Measurements from ENCODE around the gene GASK1A.
A peak's percentile ranks its signal among the peaks of the same experiment; 100 is the strongest.

The GASK1A gene

DNA sequence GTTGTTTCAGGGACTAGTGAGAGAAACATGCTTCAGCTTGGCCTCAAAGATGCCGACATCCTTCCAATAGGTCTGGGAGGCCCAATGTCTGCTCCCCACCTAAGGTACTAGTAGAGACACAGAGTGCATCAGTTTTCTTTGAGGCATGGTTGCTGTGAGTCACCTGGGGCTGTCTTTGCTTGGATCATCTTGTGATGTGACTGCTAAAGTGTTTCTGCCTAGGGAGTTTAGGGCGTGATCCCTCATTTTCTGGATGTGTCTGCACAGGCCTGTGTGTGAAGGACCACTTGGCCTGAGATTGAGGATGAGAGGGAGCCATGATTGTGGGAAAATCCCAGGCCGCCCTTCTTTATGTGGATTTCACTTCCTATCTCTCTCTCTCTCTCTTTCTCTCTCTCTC is 4.8 kb downstream of the GASK1A start:
- no peak for DNase-seq

DNA sequence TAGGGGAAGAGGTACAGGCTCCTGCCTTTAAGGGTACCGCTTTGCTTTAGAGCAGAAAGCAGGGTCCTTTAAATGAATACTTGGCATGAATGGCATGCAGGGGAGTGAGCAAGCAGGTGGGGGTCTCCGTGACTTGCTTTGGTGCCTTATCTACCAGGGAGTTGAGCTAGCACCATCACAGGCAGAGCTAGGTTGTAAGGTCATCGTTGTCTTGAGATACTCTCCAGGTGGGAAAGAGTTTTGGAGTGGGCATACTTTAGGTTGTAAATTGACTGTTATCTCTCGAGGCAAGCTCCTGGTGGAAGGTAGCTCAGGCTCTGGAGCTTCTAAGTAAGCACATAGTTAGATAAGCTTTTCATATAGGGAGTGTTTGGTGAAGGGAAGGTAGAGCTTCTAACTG is 5.6 kb downstream of the GASK1A start:
- no peak for DNase-seq

- DNase-seq: no peak
Observed at GRCh38 chr3:42988097-42988496, 9.0 kb downstream of the GASK1A start.

- no peak for DNase-seq
Observed at GRCh38 chr3:42988566-42988965, 9.5 kb downstream of the GASK1A start.

DNA sequence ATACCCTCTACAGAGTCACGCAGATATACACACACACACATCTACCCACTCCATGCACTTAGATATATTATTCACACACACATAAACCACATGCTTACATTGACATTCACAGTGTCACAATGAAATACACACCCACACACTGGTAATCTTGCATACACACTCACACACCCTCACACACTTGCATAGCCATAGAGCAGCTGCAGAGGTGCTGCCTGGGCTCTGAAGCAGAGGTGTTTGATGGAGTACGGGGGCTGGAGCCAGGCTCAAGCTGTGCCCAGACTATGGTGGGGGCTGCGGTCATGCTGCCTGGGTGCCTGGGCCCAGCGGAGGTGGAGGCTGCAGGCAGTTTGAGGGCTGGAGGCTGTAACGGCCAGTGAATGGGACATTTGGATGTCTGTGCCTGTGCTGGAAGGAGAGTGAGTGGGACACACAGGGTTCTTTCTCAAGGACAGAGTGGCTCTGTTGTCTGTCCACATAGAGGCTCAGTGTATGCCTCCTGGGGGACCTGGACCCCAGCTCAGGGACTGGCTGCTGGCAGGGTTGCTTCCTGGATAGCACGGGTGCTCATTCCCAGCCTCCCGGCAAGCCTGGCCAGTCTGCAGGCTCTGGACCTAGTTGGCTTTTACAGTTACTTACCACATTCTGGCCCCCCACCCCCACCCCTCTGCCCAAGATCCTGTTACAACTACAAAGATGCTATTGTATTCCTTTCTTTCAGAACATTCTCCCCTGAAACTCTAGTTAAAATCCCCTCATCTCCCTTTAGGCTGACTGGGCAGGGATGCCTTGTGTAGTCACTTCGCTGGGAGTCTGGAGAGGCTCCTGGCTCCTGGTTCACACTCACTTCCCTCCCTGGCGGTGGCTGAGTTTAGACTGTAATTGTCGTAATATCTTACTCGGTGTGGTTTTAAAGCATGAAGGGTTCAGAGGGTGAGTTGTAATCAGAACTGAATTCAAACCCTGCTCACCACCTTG is 12.5 kb downstream of the GASK1A start:
- DNase-seq: no peak

- no peak for DNase-seq
Observed at GRCh38 chr3:42994595-42994994, 15.5 kb downstream of the GASK1A start.

- DNase-seq: no peak
Observed at GRCh38 chr3:42996021-42996420, 16.9 kb downstream of the GASK1A start.

- no peak for DNase-seq
Observed at GRCh38 chr3:42996633-42997075, 17.5 kb downstream of the GASK1A start.

DNA sequence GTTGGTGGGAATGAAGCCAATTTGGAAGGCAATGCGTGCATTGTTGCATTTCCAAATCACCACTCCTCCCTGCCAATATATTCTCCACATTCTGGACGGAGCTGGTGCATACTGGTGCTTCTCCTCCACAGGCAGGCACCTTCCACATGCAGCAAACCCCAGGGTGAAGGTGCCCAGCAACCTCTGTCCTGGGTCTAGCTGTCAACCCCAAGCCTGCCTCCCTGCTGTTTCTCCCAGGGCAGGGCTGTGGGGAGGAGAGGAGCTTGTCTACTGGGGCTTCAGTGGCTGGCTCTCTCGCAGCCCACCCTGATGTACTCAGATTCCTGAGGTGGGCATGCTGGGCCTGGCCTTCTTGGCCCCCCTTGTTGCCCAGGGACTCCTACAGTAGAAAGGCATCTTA is 20.1 kb downstream of the GASK1A start:
- no peak for DNase-seq

DNA sequence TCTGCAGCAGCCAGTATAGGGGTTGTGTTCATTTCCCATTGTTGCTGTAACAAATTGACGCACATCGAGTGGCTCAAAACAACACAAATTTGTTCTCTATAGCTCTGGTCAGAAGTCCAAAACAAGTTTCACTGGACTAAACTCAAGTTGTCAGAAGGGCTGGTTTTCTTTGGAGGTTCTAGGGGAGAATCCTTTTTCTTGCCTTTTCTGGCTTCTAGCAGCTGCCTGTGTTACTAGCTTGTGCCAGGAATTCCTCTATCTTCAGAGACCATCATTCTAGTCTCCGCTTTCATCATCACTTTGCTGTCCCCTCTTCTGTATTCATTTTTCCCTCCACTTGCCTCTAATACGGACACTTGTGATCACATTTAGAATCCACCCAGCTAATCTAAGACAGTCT is 20.5 kb downstream of the GASK1A start:
- DNase-seq: no peak

- DNase-seq: no peak
Observed at GRCh38 chr3:43000387-43000786, 21.3 kb downstream of the GASK1A start.

DNA sequence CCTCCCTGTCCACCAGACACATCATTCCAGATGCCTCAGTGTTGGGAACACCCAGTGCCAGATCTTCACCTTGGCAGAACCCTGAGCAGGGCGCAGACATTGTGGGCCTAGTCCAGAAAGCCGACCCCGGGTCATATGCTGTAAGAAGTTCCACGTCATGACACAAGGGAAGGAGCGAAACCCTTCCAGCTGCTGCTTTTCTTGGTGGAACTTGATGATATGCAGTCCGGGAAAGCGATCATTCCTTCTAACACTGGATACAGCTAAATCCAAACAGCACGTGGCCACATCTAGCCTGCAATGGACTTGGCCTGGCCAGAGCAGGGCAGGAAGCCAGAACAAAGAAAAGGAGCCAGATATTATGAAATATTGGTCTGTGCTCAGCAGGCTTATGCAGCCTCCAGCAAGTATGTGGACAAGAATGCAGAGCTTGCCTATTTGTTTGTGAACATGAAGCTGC is 22.0 kb downstream of the GASK1A start:
- no peak for DNase-seq

DNA sequence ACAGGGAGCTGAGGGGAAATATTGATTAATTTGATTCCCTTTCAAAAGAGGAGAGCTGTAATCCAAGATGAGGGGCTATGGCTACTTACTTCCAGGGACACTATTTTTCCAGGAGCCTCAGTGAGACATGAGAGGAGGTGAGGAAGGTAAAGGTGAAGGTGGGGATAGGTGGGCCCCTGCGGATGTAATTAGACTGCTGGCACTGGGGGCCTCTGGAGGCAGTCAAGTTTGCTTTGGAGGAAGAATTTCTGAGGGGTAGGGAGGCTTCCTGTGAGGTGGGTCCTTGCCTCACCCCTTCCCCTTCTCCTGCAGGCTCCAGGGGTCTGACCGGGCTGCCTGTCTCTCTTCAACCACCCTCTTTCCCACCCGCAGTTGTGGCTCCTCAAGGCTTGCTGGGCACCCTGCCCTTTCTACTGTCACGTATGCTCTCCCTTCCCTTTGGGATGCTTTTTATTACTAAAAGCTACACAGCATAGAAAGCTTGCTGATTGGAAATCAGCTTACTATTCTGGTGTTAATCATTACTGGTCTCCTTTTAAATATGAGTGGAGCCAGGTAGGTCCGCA is 22.5 kb downstream of the GASK1A start:
- DNase-seq: no peak

DNA sequence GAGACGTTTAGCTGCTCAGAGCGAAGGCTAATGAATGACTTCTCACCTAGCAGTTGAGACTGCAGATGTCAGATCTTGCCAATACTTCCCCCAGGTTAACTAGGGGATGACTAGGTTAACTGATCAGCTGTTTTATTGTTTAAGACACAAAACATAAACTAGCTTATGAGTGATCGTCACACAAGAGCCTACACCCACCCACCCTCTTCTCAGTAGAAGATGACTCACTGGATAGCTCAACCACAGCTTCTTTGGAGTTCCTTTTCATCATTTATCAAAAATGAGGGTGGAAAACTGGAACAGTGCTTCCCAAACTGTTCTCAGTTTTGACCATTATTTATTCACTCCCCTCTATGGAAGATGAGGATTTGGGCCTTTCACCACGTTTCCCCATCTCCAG is 25.2 kb downstream of the GASK1A start:
- DNase-seq: no peak

- DNase-seq: no peak
Observed at GRCh38 chr3:43005253-43005652, 26.1 kb downstream of the GASK1A start.

- DNase-seq: no peak
Observed at GRCh38 chr3:43005981-43006380, 26.9 kb downstream of the GASK1A start.

DNA sequence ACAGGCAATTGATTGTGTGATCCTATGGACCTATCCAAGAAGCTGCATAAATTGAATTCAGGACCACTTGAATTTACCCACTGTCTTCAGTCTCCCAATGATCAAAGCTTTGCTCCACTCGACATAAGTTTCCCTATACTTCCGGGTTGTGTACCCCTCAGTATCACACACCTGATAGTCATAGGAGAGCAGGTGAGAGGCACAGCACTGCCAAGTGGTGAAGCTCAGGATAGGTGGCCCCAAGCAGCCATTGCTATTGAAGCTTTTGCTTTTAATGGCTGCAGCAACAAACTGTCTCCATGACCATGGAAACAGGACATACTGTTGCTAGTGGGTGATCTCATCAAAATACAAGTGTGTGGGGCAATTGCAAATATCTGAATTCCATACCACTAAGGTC is 27.7 kb downstream of the GASK1A start:
- no peak for DNase-seq

DNA sequence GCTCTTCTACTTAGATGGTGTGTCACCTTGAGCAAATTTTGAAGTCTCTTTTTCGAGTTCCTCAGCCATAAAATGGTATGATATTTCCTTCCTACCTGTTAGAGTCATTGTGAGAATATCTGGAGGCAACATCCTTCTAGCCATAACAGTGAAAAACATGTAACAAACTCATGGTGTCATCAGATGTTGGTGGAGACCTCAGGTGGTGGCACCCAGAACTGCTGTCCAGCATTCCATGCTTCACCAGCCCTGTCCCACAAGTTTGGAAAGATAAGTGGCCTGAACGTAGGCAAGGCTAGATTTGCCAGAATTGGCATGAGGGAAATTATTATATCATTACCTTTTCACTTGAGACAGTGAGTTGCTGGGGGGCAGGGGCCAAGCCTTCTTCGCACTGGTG is 30.4 kb downstream of the GASK1A start:
- no peak for DNase-seq

- DNase-seq: no peak
Observed at GRCh38 chr3:43010638-43011037, 31.5 kb downstream of the GASK1A start.

GRCh38 chr3:43011638-43012037 is 32.5 kb downstream of the GASK1A start:
- DNase-seq: no peak

- DNase-seq: no peak
Observed at GRCh38 chr3:43012174-43012573, 33.1 kb downstream of the GASK1A start.

GRCh38 chr3:43013256-43013655 is 34.1 kb downstream of the GASK1A start:
- no peak for DNase-seq

DNA sequence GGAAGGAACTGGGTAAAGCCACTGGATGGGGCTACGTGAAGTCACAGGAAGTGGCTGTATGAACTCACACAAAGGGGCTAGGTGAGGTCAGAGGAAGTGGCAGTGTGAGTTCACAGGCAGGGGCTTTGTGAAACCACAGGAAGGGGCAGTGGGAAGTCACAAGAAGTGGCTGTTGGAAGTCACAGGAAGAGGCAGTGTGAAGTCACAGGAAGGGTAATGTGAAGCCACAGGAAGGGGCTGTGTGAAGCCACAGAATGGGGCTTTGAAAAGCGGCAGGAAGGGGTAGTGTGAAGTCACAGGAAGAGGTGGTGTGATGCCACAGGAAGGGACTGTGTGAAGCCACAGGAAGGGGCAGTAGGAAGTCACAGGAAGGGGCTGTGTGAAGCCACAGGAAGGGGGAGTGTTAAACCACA is 34.6 kb downstream of the GASK1A start:
- DNase-seq: peak in 2 of 5 donors; percentile 23 to 54

- DNase-seq: no peak
Observed at GRCh38 chr3:43014241-43014640, 35.1 kb downstream of the GASK1A start.

All from T-helper 1 cell (primary cell).